Measurements from ENCODE around the gene RRN3.
A peak's percentile ranks its signal among the peaks of the same experiment; 100 is the strongest.

- TF ChIP-seq CTCF (IDR thresholded peaks at IDR 0.05 in 2 of 3, conservative IDR thresholded peaks at IDR 0.05 in 1 of 3; ENCODE audit: insufficient read depth in 2 of 3, low read depth in 1 of 3, low read length in 3 of 3) (peak; percentile 38 to 83 (median 64); a peak in 5 of 6 replicates), HDAC2 (IDR thresholded peaks at IDR 0.05) (no peak), CREM (IDR thresholded peaks at IDR 0.05; ENCODE audit: low read depth) (no peak), EZH2 (IDR thresholded peaks at IDR 0.05; ENCODE audit: borderline replicate concordance, low read depth, low read length) (no peak), BRCA1 (IDR thresholded peaks at IDR 0.05) (no peak), BRCA1 (CRISPR knock-in tag; IDR thresholded peaks at IDR 0.05) (no peak), ZBTB49 (CRISPR knock-in tag; IDR thresholded peaks at IDR 0.05; ENCODE audit: borderline replicate concordance) (no peak), NUFIP1 (IDR thresholded peaks at IDR 0.05; ENCODE audit: partially characterized antibody) (no peak), CREB3 (tag; conservative IDR thresholded peaks at IDR 0.05; ENCODE audit: low read depth) (no peak), SUPT5H (IDR thresholded peaks at IDR 0.05) (no peak), ZBTB2 (IDR thresholded peaks at IDR 0.05) (no peak), CCAR2 (IDR thresholded peaks at IDR 0.05; ENCODE audit: low read depth, low read length) (no peak)
These were observed 52.6 kb downstream of the RRN3 start for GRCh38 chr16:15041271-15042004.
